HG02970 (cell line): Measurements from ENCODE around the gene GXYLT1.
"Not testable (repeated sequence)": the region's sequence is repeated elsewhere in the genome, so short reads cannot be mapped to it uniquely, and the experiment has no call there.

Experiments
- ATAC-seq: cut with Tn5 transposase; IDR thresholded peaks from one replicate; pipeline ENCODE4 v1.9.1; 2021; ENCODE audit warnings: mild to moderate bottlenecking, moderate library complexity, moderate number of reproducible peaks; ENCODE audit not compliant: unreplicated experiment, low FRiP score

The GXYLT1 gene

GRCh38 chr12:42145197-42145549 lies 499 bp upstream of the GXYLT1 start:
- ATAC-seq, result no peak

DNA sequence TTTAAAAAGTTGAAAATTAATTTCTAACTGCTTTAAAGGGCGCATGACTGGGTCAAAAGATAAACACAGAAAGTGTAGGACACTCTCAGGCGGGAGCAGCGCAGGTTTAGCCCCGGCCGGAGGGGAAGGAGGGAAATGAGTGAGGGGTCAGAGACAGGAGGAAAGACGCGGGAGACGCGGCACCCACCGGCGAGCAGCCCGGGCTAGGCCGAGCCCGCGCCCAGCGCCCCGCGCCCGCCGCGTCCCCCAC lies 591 bp downstream of the GXYLT1 start:
- no peak for ATAC-seq

GRCh38 chr12:42143452-42144157 lies 1.1 kb downstream of the GXYLT1 start:
- no peak for ATAC-seq

GRCh38 chr12:42141981-42142606 lies 2.6 kb downstream of the GXYLT1 start:
- no peak for ATAC-seq

DNA sequence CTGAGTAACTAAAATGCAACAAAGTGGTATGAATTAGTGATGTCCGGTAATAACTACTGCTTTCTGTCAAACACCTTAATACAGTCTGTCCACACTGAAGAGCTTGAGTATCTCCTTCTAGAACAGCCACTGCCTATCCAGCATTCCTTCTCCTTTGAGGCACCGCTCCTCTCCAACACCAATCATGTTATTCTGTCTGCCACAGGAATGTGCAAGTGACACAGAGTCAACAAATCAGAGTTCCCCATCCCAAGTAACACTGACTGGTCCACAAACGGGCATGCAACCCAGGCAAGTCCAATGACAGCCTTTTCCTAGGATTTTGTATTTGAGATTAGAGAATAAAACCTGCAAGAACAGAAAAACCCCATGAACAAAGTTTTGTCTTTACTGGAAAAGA lies 3.8 kb downstream of the GXYLT1 start:
- ATAC-seq, result no peak

GRCh38 chr12:42135259-42135814 lies 9.3 kb downstream of the GXYLT1 start:
- no peak for ATAC-seq

DNA sequence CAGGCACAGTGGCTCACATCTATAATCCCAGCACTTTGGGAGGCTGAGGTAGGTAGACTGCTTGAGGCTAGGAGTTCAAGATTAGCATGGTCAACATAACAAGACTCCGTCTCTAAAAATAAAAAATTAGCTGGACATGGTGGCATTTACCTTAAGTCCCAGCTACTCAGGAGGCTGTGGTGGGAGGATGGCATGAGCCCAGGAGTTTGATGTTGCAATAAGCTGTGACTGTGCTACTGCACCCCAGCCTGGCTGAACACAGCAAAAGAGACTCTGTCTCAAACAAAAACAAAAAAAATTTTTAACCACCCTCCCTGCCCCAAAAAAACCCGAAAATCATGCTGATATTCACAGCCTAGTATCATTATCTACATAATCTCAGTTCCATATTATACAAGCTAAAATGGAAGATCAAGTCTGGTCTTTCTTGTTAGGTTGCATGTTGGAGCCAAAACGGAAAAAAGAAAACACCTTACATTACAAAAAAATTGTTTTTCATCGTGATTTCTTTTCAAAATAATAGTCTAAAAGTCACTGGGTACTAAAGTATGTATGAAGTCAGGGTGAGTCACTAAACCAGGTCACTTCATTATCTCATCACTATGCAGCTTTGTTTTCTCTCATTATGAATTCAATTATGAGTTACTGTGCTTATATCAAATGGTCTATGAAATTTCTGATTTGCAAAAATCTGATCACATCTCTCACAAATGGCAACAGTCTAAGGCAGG lies 13.8 kb downstream of the GXYLT1 start:
- no peak for ATAC-seq

- ATAC-seq, result no peak
Measured at GRCh38 chr12:42129595-42130204, 15.0 kb downstream of the GXYLT1 start.

DNA sequence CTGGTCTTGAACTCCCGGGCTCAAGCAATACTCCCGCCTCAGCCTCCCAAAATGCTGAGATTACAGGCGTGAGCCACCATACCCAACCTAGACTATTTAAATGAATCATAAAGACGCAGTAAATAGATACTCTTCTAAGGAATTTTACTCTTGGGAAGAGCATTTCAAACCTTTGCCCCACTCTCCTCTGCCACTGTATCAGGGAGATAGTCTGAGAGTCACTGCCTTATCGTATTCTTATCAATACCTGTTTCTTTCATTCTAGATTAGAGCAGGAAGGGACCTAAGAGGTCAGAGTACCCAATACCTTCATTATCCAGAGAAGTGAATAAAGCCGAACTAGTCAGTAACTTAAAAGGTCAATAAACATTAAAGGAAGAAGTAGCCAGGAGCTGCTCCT lies 15.8 kb downstream of the GXYLT1 start:
- ATAC-seq, result no peak

- no peak for ATAC-seq
Measured at GRCh38 chr12:42128327-42128726, 16.3 kb downstream of the GXYLT1 start.

DNA sequence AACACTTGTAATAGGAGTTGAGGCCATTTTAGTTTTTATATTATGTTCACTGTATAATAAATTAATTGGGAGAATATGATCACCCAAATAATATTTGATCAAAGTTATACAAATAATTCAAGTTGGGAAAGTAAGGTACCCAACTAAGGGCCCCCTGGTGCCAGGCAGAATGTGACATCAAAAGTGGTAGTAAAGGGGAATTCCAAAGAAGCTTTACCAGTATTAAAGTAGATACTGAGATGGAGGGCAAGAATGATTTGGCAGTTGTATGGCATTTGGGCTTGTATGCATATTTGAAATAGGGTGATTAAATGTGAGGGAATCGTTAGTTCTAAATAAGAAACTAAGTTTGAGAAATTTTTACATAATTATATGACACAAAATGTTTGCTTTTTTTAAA lies 17.7 kb downstream of the GXYLT1 start:
- no peak for ATAC-seq

DNA sequence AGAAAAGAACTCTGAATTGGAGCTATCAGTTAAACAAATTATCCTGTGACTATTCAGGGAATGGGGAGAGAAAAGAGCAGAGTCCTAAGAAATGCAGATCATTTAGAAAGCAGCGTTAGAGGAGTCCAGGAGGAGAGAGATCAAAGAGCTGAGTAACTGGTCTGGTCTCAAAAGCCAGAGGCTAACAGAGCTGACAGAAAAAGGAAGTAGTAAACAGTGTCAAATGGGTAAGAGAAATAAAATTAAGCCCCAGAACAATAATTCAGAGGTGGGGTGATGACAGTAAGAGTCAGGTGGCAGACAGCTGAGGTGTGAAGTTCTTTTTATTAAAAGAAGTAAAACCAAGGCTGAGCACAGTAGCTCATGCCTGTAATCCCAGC lies 19.3 kb downstream of the GXYLT1 start:
- ATAC-seq, result no peak

GRCh38 chr12:42124764-42125387 lies 19.8 kb downstream of the GXYLT1 start:
- ATAC-seq, result no peak

- ATAC-seq, result no peak
Measured at GRCh38 chr12:42119085-42119633, 25.5 kb downstream of the GXYLT1 start.

GRCh38 chr12:42118136-42118879 lies 26.4 kb downstream of the GXYLT1 start:
- ATAC-seq, result no peak

GRCh38 chr12:42109031-42109430 lies 35.6 kb downstream of the GXYLT1 start:
- no peak for ATAC-seq

DNA sequence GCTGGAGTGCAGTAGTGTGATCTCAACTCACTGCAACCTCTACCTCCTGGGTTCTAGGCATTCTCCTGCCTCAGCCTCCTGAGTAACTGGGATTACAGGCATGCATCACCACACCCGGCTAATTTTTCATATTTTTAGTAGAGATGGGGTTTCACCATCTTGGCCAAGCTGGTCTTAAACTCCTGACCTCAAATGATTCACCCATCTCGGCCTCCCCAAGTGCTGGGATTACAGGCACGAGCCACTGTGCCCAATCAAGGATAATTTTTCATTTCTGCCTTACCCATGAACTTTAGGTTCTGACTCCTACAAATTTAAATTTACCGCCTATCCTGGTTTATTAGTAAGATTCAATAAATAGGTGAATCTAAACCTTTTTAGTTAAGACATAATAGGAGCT lies 37.9 kb downstream of the GXYLT1 start:
- ATAC-seq, result not testable (repeated sequence)

GRCh38 chr12:42104784-42105183 lies 39.9 kb downstream of the GXYLT1 start:
- ATAC-seq, result no peak

DNA sequence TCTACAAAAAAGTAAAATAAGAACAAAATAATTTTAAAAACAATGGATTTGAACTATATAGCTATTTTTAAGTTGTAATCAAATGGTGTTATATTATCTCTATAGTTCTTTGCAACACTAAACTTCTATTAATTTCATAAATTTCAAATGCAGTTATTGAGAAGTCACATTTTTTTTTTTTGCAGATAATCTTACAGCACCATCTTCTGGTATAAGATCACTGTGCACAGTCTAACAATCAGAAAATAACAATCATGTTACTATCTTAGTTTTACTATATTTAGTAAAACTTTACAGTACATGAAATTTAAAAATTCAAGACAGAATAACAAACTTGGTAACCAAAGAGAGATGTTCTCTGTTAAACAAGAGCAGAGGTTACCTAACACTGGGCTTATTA lies 40.6 kb downstream of the GXYLT1 start:
- ATAC-seq, result no peak

- ATAC-seq, result no peak
Measured at GRCh38 chr12:42103155-42103554, 41.5 kb downstream of the GXYLT1 start.
